Measurements from ENCODE around the gene GPR142. TPM values are rescaled to one million over a fixed set of nuclear protein-coding genes. Genes with fewer than 3 reads are reported as not detected.

GPR142 gene
- total RNA-seq, 1 donor from 2014 or later: not detected

DNA sequence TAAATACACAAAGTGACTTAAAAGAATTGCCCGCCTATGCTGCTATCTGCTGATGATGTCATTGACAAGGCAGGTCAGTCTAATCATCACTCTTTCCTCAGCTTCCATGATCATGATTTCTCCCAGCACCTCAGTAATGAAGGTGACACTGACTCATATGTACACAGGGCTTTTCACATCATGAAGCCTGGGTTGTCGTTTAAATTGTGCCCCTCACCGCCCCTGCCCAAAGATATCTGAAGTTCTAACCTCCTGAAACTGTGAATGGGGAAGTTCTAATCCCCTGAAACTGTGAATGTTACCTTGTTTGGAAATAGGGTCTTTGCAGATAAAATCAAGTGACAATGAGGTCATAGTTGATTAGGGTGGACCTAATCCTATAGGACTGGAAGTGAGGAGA, 47.2 kb downstream of the GPR142 start:
- TF ChIP-seq, protein P1, sequence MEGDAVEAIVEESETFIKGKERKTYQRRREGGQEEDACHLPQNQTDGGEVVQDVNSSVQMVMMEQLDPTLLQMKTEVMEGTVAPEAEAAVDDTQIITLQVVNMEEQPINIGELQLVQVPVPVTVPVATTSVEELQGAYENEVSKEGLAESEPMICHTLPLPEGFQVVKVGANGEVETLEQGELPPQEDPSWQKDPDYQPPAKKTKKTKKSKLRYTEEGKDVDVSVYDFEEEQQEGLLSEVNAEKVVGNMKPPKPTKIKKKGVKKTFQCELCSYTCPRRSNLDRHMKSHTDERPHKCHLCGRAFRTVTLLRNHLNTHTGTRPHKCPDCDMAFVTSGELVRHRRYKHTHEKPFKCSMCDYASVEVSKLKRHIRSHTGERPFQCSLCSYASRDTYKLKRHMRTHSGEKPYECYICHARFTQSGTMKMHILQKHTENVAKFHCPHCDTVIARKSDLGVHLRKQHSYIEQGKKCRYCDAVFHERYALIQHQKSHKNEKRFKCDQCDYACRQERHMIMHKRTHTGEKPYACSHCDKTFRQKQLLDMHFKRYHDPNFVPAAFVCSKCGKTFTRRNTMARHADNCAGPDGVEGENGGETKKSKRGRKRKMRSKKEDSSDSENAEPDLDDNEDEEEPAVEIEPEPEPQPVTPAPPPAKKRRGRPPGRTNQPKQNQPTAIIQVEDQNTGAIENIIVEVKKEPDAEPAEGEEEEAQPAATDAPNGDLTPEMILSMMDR (IDR thresholded peaks at IDR 0.05; ENCODE audit: unreplicated experiment): no peak
- no peak overlapping the region for H3K27ac Mint-ChIP-seq
- peaks cover 4% of the 10 kb centered on the region for H3K4me1 Mint-ChIP-seq
- no peak for DNase-seq (ENCODE audit: low spot score in 2 of 2, unreplicated experiment in 2 of 2)
- H3K36me3 Mint-ChIP-seq: no peaks in the 10 kb centered on the region
- no peak overlapping the region for H3K4me3 Mint-ChIP-seq
- H3K27me3 Mint-ChIP-seq (ENCODE audit: low read depth): peaks cover 11% of the 10 kb centered on the region
- peaks cover 5% of the 10 kb centered on the region for H3K9me3 Mint-ChIP-seq

DNA sequence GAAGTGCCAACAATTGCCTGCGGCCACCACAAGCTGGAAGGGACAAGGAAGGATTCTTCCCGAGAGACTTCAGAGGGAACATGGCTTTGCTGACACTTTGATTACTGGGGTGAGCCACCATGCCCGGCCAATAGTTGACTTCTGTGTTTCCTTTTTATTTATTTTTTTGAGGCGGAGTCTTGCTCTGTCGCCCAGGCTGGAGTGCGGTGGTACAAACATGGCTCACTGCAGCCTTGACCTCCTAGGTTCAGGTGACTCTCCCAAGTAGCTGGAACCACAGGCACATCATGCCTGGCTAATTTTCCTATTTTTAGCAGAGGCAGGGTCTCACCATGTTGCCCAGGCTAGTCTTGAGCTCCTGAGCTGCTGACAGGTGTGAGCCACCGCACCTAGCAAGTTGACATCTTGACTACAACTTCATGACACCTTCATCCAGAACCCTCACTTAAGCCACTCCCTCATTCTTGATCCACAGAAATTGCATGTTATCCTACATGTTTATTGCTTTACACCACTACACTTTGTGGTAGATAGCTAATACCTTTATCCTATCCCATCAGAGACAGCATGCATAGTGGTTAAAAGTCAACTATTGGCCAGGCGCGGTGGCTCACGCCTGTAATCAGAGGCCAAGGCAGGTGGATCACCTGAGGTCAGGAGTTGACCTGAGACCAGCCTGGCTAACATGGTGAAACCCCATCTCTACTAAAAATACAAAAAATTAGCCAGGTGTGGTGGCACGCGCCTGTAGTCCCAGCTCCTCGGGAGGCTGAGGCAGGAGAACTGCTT, 48.5 kb downstream of the GPR142 start:
- peaks cover 11% of the 10 kb centered on the region for H3K27me3 Mint-ChIP-seq (ENCODE audit: low read depth)
- H3K27ac Mint-ChIP-seq: no peak overlapping the region
- H3K9me3 Mint-ChIP-seq: peaks cover 1% of the 10 kb centered on the region
- no peaks in the 10 kb centered on the region for H3K36me3 Mint-ChIP-seq
- TF ChIP-seq, protein P1 (IDR thresholded peaks at IDR 0.05; ENCODE audit: unreplicated experiment): no peak
- DNase-seq (ENCODE audit: low spot score in 2 of 2, unreplicated experiment in 2 of 2): no peak
- no peak overlapping the region for H3K4me3 Mint-ChIP-seq
- peaks cover 4% of the 10 kb centered on the region for H3K4me1 Mint-ChIP-seq

DNA sequence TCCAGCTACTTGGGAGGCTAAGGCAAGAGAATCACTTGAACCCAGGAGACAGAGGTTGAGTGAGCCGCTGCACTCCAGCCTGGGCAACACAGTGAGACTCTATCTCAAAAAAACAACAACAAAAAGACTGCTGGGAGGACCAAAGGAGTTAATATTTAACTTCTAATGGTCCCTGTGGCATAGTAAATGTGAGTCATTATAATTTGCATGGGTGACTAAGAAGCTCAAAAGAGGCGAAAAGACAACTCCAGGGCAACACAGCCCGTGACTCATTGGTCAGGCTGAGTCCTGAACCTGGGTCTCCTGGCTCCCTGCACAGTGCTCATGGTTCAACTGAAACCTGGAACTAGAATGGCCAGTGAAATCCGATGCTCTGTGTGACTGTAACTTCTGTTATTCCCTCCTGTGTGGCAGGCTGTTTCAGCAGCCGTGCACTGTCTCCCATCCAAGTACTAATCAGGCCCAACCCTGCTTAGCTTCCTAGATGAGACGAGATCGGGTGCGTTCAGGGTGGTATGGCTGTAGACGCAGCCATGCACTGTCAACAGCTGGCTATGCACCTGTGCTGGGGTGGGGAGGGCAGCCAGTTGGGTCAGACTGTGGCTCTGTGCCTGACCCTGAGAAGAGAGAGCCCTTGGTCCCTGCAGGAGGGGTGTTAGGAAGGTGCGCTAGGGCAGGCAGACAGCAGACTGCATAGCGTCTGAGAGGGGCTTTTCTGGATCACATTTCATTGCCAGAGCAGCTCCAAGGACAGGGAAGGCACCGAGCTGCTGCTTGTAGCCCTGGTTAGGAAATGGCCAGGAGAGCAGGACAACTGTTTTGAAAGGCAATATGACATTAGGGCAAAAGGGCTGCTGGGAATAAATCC, 50.1 kb downstream of the GPR142 start:
- no peaks in the 10 kb centered on the region for H3K36me3 Mint-ChIP-seq
- no peak overlapping the region for H3K4me3 Mint-ChIP-seq
- peaks cover under 1% of the 10 kb centered on the region for H3K9me3 Mint-ChIP-seq
- peaks cover 12% of the 10 kb centered on the region for H3K27me3 Mint-ChIP-seq (ENCODE audit: low read depth)
- no peak overlapping the region for H3K27ac Mint-ChIP-seq
- peaks cover 4% of the 10 kb centered on the region for H3K4me1 Mint-ChIP-seq
- TF ChIP-seq, protein P1 (IDR thresholded peaks at IDR 0.05; ENCODE audit: unreplicated experiment): no peak
- DNase-seq (ENCODE audit: low spot score in 2 of 2, unreplicated experiment in 2 of 2): no peak

DNA sequence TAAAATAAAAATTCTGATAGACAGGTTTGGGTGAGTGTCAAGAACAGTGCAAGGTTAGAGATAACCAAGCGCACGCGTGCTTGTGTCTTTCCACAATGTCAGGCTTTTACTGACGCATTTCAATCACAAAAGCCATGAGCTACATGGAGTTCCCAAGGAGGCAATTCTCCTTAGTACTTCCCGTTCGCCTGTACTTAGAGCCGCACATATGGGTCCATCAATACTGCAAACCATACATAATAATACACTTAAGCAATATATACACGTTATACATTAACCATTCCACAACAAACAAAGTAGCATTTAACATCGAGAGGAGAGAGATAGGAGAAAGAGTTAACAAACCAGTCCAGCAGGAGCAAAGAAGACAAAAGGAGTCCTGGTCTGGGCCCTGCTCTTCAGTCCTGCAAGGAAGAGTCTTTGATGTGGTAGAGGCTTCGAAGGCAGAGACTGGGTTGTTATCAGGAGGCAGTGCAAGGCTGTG, 52.7 kb downstream of the GPR142 start:
- no peak overlapping the region for H3K27ac Mint-ChIP-seq
- no peak for DNase-seq (ENCODE audit: low spot score in 2 of 2, unreplicated experiment in 2 of 2)
- peaks cover 15% of the 10 kb centered on the region for H3K27me3 Mint-ChIP-seq (ENCODE audit: low read depth)
- no peaks in the 10 kb centered on the region for H3K36me3 Mint-ChIP-seq
- H3K4me1 Mint-ChIP-seq: peaks cover 4% of the 10 kb centered on the region
- H3K9me3 Mint-ChIP-seq: peaks cover 4% of the 10 kb centered on the region
- TF ChIP-seq, protein P1 (IDR thresholded peaks at IDR 0.05; ENCODE audit: unreplicated experiment): no peak
- no peak overlapping the region for H3K4me3 Mint-ChIP-seq

Other genes with a start within 250 kb of the GPR142 start
- gene RPL38, start 163.8 kb upstream of the GPR142 start, total RNA-seq: 1,016 to 1,079 TPM (median 1,046 TPM) in 3 replicates
- 16.8 to 17.2 TPM (median 17.0 TPM) in 3 replicates for gene TTYH2, start 153.9 kb upstream of the GPR142 start, total RNA-seq
- 0.18 TPM in 1 of 3 replicates, not detected in the others for gene DNAI2, start 93.3 kb upstream of the GPR142 start, total RNA-seq
- gene KIF19, start 41.3 kb upstream of the GPR142 start, total RNA-seq: not detected in 3 replicates
- gene BTBD17, start 5.6 kb upstream of the GPR142 start, total RNA-seq: 0.11 to 0.16 TPM in 2 of 3 replicates, not detected in the other
- 37.2 to 44.2 TPM (median 38.7 TPM) in 3 replicates for gene GPRC5C, start 64.6 kb downstream of the GPR142 start, total RNA-seq
- gene CD300A, start 99.1 kb downstream of the GPR142 start, total RNA-seq: not detected in 3 replicates
- gene CD300LB, start 164.0 kb downstream of the GPR142 start, total RNA-seq: not detected in 3 replicates
- not detected in 3 replicates for gene CD300C, start 178.6 kb downstream of the GPR142 start, total RNA-seq
- gene CD300H, start 200.0 kb downstream of the GPR142 start, total RNA-seq: not detected in 3 replicates
- not detected in 3 replicates for gene CD300LD, start 224.8 kb downstream of the GPR142 start, total RNA-seq

Measured in mesothelial cell of epicardium (in vitro differentiated cells).